Osteocyte (in vitro differentiated cells): Measurements from ENCODE around the gene SHC4. TPM values are rescaled to one million over a fixed set of nuclear protein-coding genes. Genes with fewer than 3 reads are reported as not detected.

ENCODE experiments used
- DNase-seq: peaks from one replicate; pipeline ENCODE4 v3.0.0; 2021; ENCODE audit warnings: mixed read lengths; ENCODE audit not compliant: unreplicated experiment; ENCODE audit errors: extremely low spot score
- H3K27ac Mint-ChIP-seq: one replicate; pipeline ENCODE4 v1.8.0; 2021; ENCODE audit warnings: mild to moderate bottlenecking, mixed read lengths; ENCODE audit not compliant: unreplicated experiment
- H3K27me3 Mint-ChIP-seq: one replicate; pipeline ENCODE4 v1.8.0; 2021; ENCODE audit warnings: mixed read lengths; ENCODE audit not compliant: unreplicated experiment
- H3K36me3 Mint-ChIP-seq: one replicate; pipeline ENCODE4 v1.8.0; 2021; ENCODE audit warnings: mixed read lengths; ENCODE audit not compliant: unreplicated experiment
- H3K4me1 Mint-ChIP-seq: one replicate; pipeline ENCODE4 v1.8.0; 2021; ENCODE audit warnings: mixed read lengths; ENCODE audit not compliant: unreplicated experiment
- H3K4me3 Mint-ChIP-seq: one replicate; pipeline ENCODE4 v1.8.0; 2021; ENCODE audit warnings: mild to moderate bottlenecking, moderate library complexity, mixed read lengths; ENCODE audit not compliant: unreplicated experiment
- H3K9me3 Mint-ChIP-seq: one replicate; pipeline ENCODE4 v1.8.0; 2021; ENCODE audit warnings: mixed read lengths; ENCODE audit not compliant: unreplicated experiment
- total RNA-seq: library from RNA; stranded (reverse); gene quantifications from 2 replicates; pipeline ENCODE4 v1.2.1, GENCODE V29; 2021
- TF ChIP-seq, protein P1 (sequence below): fragments of 200-600 bp; sonication (generic); IDR thresholded peaks from 2 replicates; pipeline ENCODE4 v1.5.0; 2021; ENCODE audit warnings: antibody characterized with exemption, mild to moderate bottlenecking, moderate library complexity

The SHC4 gene
- total RNA-seq, 1 donor from 2014 or later = 4.2 TPM

DNA sequence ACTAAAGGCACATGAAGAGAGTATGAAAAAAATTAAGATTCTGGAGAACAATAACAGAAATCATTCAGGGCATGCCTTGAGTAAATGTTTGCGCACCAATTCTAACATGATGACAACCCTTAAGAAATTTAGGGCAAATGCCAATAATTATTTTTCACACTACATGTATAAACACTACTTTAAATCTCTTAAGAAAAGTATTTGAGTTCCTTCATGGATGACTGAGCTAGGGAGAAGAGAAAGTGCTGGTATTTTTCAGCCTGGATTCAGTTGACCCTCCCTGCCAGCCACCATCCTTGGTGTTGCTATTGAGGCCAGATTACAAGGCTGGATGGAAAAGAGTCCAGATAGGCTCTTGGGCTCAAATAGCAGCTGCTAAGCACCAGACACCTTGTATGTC is 93.8 kb downstream of the SHC4 start:
- Mint-ChIP-seq H3K4me3 (no peak overlapping the region), H3K27me3 (no peaks in the 10 kb centered on the region), H3K4me1 (peaks cover 33% of the 10 kb centered on the region), H3K27ac (no peak overlapping the region), H3K9me3 (no peaks in the 10 kb centered on the region), H3K36me3 (no peaks in the 10 kb centered on the region)
- DNase-seq = no peak
- TF ChIP-seq, protein P1, sequence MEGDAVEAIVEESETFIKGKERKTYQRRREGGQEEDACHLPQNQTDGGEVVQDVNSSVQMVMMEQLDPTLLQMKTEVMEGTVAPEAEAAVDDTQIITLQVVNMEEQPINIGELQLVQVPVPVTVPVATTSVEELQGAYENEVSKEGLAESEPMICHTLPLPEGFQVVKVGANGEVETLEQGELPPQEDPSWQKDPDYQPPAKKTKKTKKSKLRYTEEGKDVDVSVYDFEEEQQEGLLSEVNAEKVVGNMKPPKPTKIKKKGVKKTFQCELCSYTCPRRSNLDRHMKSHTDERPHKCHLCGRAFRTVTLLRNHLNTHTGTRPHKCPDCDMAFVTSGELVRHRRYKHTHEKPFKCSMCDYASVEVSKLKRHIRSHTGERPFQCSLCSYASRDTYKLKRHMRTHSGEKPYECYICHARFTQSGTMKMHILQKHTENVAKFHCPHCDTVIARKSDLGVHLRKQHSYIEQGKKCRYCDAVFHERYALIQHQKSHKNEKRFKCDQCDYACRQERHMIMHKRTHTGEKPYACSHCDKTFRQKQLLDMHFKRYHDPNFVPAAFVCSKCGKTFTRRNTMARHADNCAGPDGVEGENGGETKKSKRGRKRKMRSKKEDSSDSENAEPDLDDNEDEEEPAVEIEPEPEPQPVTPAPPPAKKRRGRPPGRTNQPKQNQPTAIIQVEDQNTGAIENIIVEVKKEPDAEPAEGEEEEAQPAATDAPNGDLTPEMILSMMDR = no peak

DNA sequence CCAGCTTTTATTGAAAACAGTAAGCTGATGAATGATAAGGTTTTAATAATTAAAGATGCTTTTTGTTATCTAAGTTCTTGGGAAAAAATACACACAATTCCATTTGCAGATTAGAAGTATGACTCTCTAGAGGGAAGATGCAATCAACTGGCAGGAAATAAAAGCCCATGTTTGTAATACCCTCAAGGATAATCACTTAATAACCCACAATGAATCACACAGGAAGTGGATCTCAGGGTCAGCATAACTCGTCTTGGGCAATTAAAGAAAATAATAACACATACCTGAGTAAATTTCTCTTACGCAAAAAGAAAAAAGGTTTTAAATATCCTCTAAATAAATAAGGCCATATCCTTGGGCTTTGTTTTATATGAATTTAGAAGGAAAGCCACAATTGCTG is 95.2 kb downstream of the SHC4 start:
- H3K36me3 Mint-ChIP-seq = no peaks in the 10 kb centered on the region
- peaks cover 35% of the 10 kb centered on the region for H3K4me1 Mint-ChIP-seq
- TF ChIP-seq, protein P1 = no peak
- DNase-seq = no peak
- H3K9me3 Mint-ChIP-seq = no peaks in the 10 kb centered on the region
- no peaks in the 10 kb centered on the region for H3K27me3 Mint-ChIP-seq
- H3K4me3 Mint-ChIP-seq = no peak overlapping the region
- H3K27ac Mint-ChIP-seq = no peak overlapping the region

DNA sequence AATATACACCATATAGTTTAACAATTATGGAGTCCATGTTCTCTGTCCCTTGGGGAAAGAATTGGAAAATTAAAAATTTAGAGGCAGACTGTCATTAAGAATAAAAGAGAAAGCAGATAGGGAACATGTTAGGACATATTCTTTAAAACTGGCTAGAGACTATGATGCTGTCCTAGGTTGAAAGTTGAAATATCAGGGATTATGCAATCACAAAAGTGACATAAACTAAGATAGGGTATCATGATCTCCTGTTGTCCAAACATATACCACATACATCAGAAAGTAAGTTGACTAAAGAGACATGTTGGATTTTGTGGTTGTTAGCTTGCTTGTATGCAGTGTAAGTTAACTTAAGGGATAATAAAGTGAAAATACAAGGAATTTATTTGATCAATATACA is 95.7 kb downstream of the SHC4 start:
- Mint-ChIP-seq H3K4me1 (peaks cover 35% of the 10 kb centered on the region), H3K4me3 (no peak overlapping the region), H3K36me3 (no peaks in the 10 kb centered on the region), H3K27me3 (no peaks in the 10 kb centered on the region), H3K27ac (peak overlapping the region; percentile 5), H3K9me3 (no peaks in the 10 kb centered on the region)
- TF ChIP-seq, protein P1 = no peak
- no peak for DNase-seq

DNA sequence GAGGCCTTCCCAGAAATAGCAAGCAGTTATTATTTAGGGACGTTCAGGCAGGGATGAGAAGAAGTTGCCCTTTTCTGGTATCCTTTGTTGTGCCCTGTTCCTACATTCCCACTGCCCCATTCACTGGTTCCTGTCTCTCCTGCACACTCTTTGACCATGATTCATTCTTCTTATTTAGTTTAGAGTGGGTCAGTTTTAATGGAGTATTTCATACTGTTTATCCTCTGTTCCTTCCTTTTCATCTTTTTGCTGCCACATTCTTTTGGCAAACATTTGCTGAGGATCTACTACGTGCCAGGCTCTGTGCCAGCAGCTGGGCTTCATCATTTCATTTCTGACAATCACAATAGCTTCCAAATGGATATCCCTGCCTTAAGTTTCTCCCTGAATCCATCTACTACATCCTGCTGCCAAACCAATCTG is 97.6 kb downstream of the SHC4 start:
- no peaks in the 10 kb centered on the region for H3K9me3 Mint-ChIP-seq
- peaks cover 38% of the 10 kb centered on the region for H3K4me1 Mint-ChIP-seq
- no peaks in the 10 kb centered on the region for H3K27me3 Mint-ChIP-seq
- H3K36me3 Mint-ChIP-seq = no peaks in the 10 kb centered on the region
- no peak for DNase-seq
- no peak overlapping the region for H3K4me3 Mint-ChIP-seq
- H3K27ac Mint-ChIP-seq = peak overlapping the region; percentile 80
- TF ChIP-seq, protein P1 = no peak

DNA sequence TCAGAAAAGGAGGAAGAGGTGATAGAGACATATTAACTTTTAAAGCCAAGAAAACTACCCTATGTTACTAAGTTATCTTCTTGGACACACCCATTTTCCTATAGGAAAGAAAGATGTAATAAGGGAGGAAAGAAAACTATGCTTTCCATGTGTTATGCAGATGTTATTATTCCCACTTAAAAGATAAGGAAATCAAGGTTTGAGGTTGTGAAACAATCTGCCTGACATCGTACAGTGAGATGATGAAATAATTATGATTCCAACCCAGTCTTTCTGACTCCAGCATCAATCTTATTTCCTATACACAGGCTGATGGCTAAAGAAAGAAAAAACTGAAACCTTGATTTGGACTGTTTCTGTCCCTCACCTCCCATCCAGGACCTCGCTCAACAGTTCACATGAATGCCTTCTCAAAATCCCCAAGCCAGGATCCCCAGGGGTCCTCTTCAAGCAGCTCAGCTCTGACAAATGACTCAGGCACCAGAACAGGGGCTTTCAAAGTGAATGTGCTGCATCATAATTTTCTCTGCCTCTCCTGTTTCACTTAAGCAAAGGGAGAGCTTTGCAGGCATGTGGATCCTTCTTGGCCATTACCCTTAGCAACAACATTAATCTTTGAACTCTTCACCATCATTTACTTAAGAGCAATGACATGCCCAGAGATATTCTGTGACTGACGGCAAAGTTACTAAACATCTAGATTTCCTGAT is 98.2 kb downstream of the SHC4 start:
- no peaks in the 10 kb centered on the region for H3K9me3 Mint-ChIP-seq
- no peak overlapping the region for H3K4me3 Mint-ChIP-seq
- no peaks in the 10 kb centered on the region for H3K36me3 Mint-ChIP-seq
- TF ChIP-seq, protein P1 = no peak
- H3K27me3 Mint-ChIP-seq = no peaks in the 10 kb centered on the region
- DNase-seq = no peak
- peaks cover 38% of the 10 kb centered on the region for H3K4me1 Mint-ChIP-seq
- peak overlapping the region; percentile 80 for H3K27ac Mint-ChIP-seq
